ENCODE results near the gene SELENON. TPM values are rescaled to one million over a fixed set of nuclear protein-coding genes. Genes with fewer than 3 reads are reported as not detected.

The SELENON gene
- total and polyA plus RNA-seq, 2 of the 4 experiments (the other 2 are of a cell fraction): 9.1 to 114 TPM

- TF ChIP-seq RCOR1 (IDR thresholded peaks at IDR 0.05; ENCODE audit: insufficient replicate concordance, low read length) (no peak), CHD1 (IDR thresholded peaks at IDR 0.05; ENCODE audit: low read depth, low read length) (no peak)
These were observed 5.9 kb downstream of the SELENON start (continued) for GRCh38 chr1:25805863-25806225.

- Histone ChIP-seq H3K9ac (ENCODE audit: low read depth, low read length) (no peak overlapping the region), H3K9me1 (ENCODE audit: insufficient read depth, low read length) (peaks cover 5% of the 10 kb centered on the region), H3K27me3 (ENCODE audit: control insufficient read depth, insufficient read depth, low read length) (no peaks in the 10 kb centered on the region), H2BK120ac (ENCODE audit: low read depth, low read length) (no peak overlapping the region), H2BK15ac (ENCODE audit: low read depth, low read length) (no peak overlapping the region), H3K4me1 (ENCODE audit: control insufficient read depth, insufficient read depth, low read length) (peaks cover 6% of the 10 kb centered on the region), H2AK9ac (replicated peaks; ENCODE audit: low read depth, low read length, poor library complexity) (peak overlapping the region; percentile 85), H3K56ac (ENCODE audit: extremely low read depth, insufficient read depth, low read length) (no peak overlapping the region), H3K23ac (ENCODE audit: low read depth, low read length) (no peak overlapping the region), H2AFZ (replicated peaks; ENCODE audit: low read length, poor library complexity) (peak overlapping the region; percentile 33), H3K18ac (ENCODE audit: low read depth, low read length) (no peak overlapping the region), H4K91ac (ENCODE audit: insufficient read depth, low read depth, low read length) (no peak overlapping the region), H2BK20ac (ENCODE audit: low read depth, low read length) (no peak overlapping the region), H3K36me3 (ENCODE audit: control insufficient read depth, insufficient read depth, low read length) (peaks cover 38% of the 10 kb centered on the region; the same call in 1 of the 2 replicates), H3K4ac (ENCODE audit: low read depth, low read length) (no peak overlapping the region), H3K79me1 (ENCODE audit: low read depth in 1 of 2, low read length in 2 of 2) (peaks cover 22 to 39% of the 10 kb centered on the region in 2 experiments), H2BK5ac (ENCODE audit: low read depth, low read length, poor library complexity, severe bottlenecking) (no peak overlapping the region), H4K5ac (ENCODE audit: low read depth, low read length) (no peak overlapping the region), H4K8ac (ENCODE audit: low read depth in 2 of 2, low read length in 2 of 2) (no peak overlapping the region), H3K9me3 (ENCODE audit: control insufficient read depth, insufficient read depth, low read length) (no peaks in the 10 kb centered on the region), H3K27ac (ENCODE audit: insufficient read depth, low read length) (no peak overlapping the region), H2AK5ac (ENCODE audit: low read depth, low read length) (no peak overlapping the region), H3K14ac (replicated peaks; ENCODE audit: low read depth, low read length) (0 out of 2 replicates have a peak overlapping the region, but pooled peaks have one; percentile 10), H3K4me2 (ENCODE audit: low read depth, low read length) (no peak overlapping the region), H4K20me1 (ENCODE audit: insufficient read depth, low read length) (peaks cover 24% of the 10 kb centered on the region), H3K4me3 (ENCODE audit: insufficient read depth, low read depth, low read length) (no peak overlapping the region)
- in situ Hi-C loops (cut with MboI; ENCODE audit: low sequenced_read_pairs) (loop anchor here (25.0 kb wide), 2 partner anchors 394 to 569 kb away; partner anchors contain the start of genes RHCE, RSRP1 and SYF2), dilution Hi-C loops (cut with HindIII; ENCODE audit: low sequenced_read_pairs, unreplicated experiment) (no loop called here), intact Hi-C loops (cut with micrococcal nuclease) (no loop called here)
- ChIA-PET POLR2A (ENCODE audit: unreplicated experiment) (no interaction called here), CTCF (interaction anchor here (0.5 kb wide), 1 partner anchor 318 kb away, joined by 4 read pairs; no protein-coding TSS in a partner anchor)
- no TSS peak for BruUV-seq (replicated peaks)
- 75% methylated on average over 1 of the region's 4 CpGs; no CpG with 5 or more reads in 1 of the 2 experiments for WGBS, 2 experiments (ENCODE audit: extremely low coverage in 2 of 2, insufficient read length in 1 of 2)
- DNase-seq (peak; percentile 71), ATAC-seq (ENCODE audit: low read depth) (peak; percentile 19; the same call in 1 of the 2 replicates)
- TF ChIP-seq FOS (IDR thresholded peaks at IDR 0.05; ENCODE audit: low read depth, low read length) (0 out of 2 replicates have a peak, but pooled peaks have one; percentile 21), CHD1 (IDR thresholded peaks at IDR 0.05; ENCODE audit: low read depth, low read length) (no peak)
These were observed 6.4 kb downstream of the SELENON start for GRCh38 chr1:25806418-25806817.
